Brain microvascular endothelial cell (primary cell): ENCODE data around the gene SPEG.

ENCODE experiments used
- DNase-seq: peaks from one replicate; pipeline ENCODE4 v3.0.0-alpha.2; 2020
- H3K27ac ChIP-seq: fragments of 250-450 bp; sonication (Bioruptor Pico); 2 replicates; pipeline ENCODE4 v1.5.1; 2020; ENCODE audit warnings: mild to moderate bottlenecking, moderate library complexity
- H3K27me3 ChIP-seq: fragments of 250-450 bp; sonication (Bioruptor Pico); replicated peaks from 2 replicates; pipeline ENCODE4 v1.5.1; 2020; ENCODE audit warnings: mild to moderate bottlenecking
- H3K36me3 ChIP-seq: fragments of 250-450 bp; sonication (Bioruptor Pico); replicated peaks from 2 replicates; pipeline ENCODE4 v1.5.1; 2020; ENCODE audit warnings: mild to moderate bottlenecking
- H3K4me3 ChIP-seq: 2 replicates; pipeline ENCODE4 v1.5.1; 2011; ENCODE audit warnings: low read depth, mild to moderate bottlenecking, control low read depth, low read length, moderate library complexity
- in situ Hi-C: cut with HindIII; loops from 2 replicates; pipeline ENCODE4 v1.10.0; 2017; ENCODE audit warnings: low sequenced_read_pairs, low pct_ligation_motif_present
- TF ChIP-seq, protein P1 (sequence below): IDR thresholded peaks from 2 replicates; pipeline ENCODE4 v1.5.1; 2011; ENCODE audit warnings: low read depth, mild to moderate bottlenecking, moderate library complexity, low read length, control low read depth, inconsistent platforms; ENCODE audit errors: missing control alignments

The SPEG gene

GRCh38 chr2:219440388-219441256 is 6.0 kb downstream of the SPEG start:
- TF ChIP-seq, protein P1, sequence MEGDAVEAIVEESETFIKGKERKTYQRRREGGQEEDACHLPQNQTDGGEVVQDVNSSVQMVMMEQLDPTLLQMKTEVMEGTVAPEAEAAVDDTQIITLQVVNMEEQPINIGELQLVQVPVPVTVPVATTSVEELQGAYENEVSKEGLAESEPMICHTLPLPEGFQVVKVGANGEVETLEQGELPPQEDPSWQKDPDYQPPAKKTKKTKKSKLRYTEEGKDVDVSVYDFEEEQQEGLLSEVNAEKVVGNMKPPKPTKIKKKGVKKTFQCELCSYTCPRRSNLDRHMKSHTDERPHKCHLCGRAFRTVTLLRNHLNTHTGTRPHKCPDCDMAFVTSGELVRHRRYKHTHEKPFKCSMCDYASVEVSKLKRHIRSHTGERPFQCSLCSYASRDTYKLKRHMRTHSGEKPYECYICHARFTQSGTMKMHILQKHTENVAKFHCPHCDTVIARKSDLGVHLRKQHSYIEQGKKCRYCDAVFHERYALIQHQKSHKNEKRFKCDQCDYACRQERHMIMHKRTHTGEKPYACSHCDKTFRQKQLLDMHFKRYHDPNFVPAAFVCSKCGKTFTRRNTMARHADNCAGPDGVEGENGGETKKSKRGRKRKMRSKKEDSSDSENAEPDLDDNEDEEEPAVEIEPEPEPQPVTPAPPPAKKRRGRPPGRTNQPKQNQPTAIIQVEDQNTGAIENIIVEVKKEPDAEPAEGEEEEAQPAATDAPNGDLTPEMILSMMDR, result no peak
- in situ Hi-C loops, result no loop called here
- no peak overlapping the region for H3K4me3 ChIP-seq
- peaks cover 4% of the 10 kb centered on the region for H3K27me3 ChIP-seq
- no peak for DNase-seq
- no peaks in the 10 kb centered on the region for H3K36me3 ChIP-seq
- no peak overlapping the region for H3K27ac ChIP-seq

DNA sequence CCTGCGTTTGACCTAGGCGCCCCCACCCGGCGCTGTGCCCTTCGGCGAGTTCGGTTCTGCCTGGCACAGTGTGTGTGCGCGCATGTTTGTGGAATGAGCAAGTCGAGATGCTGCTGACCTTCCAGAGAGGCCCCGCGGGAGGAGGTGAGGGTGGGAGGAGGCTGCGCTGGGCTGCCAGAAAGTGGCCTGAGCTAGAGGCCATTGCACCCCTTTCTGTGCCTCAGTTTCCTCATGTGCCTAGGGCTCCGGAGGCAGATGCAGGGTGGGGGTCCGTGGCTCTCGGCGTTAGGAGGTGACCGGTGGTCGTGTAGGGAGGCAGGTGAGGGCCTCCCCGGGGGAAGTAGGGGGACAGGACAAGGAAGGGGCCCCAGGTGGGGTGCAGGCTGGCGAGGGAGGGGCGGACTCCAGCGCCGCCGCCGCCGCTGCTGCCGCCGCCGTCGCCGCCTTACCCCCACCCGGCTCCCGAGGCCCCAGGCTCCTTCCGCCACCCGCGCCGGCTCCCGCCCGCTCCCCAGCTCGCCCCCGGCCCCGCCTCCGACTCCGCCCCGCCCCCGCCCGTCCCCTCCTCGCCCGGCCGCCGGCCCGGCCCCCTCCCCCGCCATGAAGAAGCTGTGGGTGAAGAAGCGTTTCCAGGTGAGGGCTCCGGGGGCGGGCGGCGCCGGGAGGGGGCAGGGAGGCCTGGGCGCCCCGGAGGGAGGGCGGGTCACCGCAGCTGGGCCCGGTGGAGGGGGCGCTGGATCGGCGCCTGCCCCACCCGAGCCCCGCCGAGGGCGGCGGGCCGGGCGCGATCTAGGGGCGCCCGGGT is 7.0 kb downstream of the SPEG start:
- in situ Hi-C loops, result no loop called here
- no peak overlapping the region for H3K27ac ChIP-seq
- peak overlapping the region; percentile 49 for H3K4me3 ChIP-seq
- no peak for DNase-seq
- H3K27me3 ChIP-seq, result no peaks in the 10 kb centered on the region
- H3K36me3 ChIP-seq, result no peaks in the 10 kb centered on the region
- TF ChIP-seq, protein P1, result no peak

DNA sequence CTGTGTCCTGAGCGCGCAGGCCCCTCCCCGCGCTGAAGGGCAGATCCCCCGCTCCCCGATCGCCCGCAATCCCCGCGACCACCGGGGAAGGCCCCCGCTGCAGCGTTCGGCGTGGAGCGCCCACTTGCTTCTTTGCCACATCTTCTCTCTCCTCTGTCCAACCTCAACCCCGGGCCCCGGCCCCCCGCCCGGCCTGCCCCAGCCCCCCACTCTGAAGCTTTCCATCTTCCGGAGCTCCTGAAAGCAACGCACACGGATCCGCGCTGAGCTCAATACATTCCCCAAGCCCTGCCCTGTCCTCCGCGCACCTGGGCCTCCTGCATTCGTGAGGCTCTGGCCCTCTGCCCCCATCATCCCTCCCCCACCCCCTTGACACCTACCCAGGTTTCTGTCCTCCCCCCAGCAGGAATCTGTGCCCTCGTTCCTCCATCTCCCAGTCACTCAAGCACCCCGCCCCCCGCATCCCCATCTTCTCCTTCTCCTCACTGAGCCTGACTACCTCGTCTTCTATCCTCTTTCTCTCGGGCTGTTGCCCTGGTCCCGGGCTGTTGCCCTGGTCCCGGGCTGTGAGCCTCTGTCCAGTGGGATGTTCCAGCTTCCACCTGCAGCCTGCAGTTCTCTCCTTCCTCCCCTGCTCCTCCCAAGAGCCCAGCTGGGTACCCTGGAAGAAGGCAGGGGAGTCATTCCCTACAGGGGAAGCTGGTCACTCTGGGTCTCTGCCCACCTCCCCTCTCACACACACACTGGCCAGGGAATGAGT is 7.8 kb downstream of the SPEG start:
- Histone ChIP-seq H3K4me3 (peak overlapping the region; percentile 49), H3K27me3 (no peaks in the 10 kb centered on the region), H3K27ac (no peak overlapping the region), H3K36me3 (no peaks in the 10 kb centered on the region)
- TF ChIP-seq, protein P1, result no peak
- DNase-seq, result no peak
- in situ Hi-C loops, result no loop called here

GRCh38 chr2:219443016-219443696 is 8.5 kb downstream of the SPEG start:
- H3K4me3 ChIP-seq, result no peak overlapping the region
- in situ Hi-C loops, result no loop called here
- TF ChIP-seq, protein P1, result no peak

GRCh38 chr2:219443697-219444023 is 9.0 kb downstream of the SPEG start:
- TF ChIP-seq, protein P1, result no peak
- in situ Hi-C loops, result no loop called here
- Histone ChIP-seq H3K4me3 (no peak overlapping the region), H3K36me3 (no peaks in the 10 kb centered on the region), H3K27ac (no peak overlapping the region), H3K27me3 (peaks cover 7% of the 10 kb centered on the region)
- DNase-seq, result no peak

More at GRCh38 chr2:219443016-219443696, 8.5 kb downstream of the SPEG start:
- Histone ChIP-seq H3K36me3 (no peaks in the 10 kb centered on the region), H3K27me3 (peaks cover 3% of the 10 kb centered on the region), H3K27ac (no peak overlapping the region)
- DNase-seq, result no peak
